HepG2 (cell line): ENCODE results near the gene ZC3H18. TPM values are rescaled to one million over a fixed set of nuclear protein-coding genes. Genes with fewer than 3 reads are reported as not detected.

Experiments
- EEA1 ChIP-seq: sonication (generic); formaldehyde crosslinking; IDR thresholded peaks from 2 replicates; pipeline ENCODE4 v1.5.1; 2020; ENCODE audit warnings: mild to moderate bottlenecking, missing genetic modification reagents, borderline replicate concordance
- GLMP ChIP-seq: sonication (generic); formaldehyde crosslinking; IDR thresholded peaks from 2 replicates; pipeline ENCODE4 v1.9.0; 2021; ENCODE audit warnings: missing genetic modification reagents, mild to moderate bottlenecking, borderline replicate concordance
- HNF1A ChIP-seq, 2 experiments: sonication (generic) in 1 of 2; formaldehyde crosslinking in 1 of 2; IDR thresholded peaks; 2 replicates each; pipeline versions ENCODE4 v1.4.0 to v1.6.1; 2016 to 2020; ENCODE audit warnings: borderline replicate concordance in 1 of 2, low read depth in 1 of 2, mild to moderate bottlenecking in 1 of 2, missing genetic modification reagents in 1 of 2
- IKZF1 ChIP-seq: fragments of 450-650 bp; IDR thresholded peaks from 2 replicates; pipeline ENCODE4 v1.7.1; 2016
- SETDB1 ChIP-seq: sonication (generic); formaldehyde crosslinking; IDR thresholded peaks from 2 replicates; pipeline ENCODE4 v1.5.1; 2020; ENCODE audit warnings: missing genetic modification reagents, mild to moderate bottlenecking, borderline replicate concordance
- SP2 ChIP-seq: sonication (generic); formaldehyde crosslinking; IDR thresholded peaks from 2 replicates; pipeline ENCODE4 v1.5.1; 2020; ENCODE audit warnings: mild to moderate bottlenecking, missing genetic modification reagents
- YY1 ChIP-seq: IDR thresholded peaks from 2 replicates; pipeline ENCODE4 v1.6.1; 2011; ENCODE audit warnings: low read length, low read depth, moderate library complexity, mild to moderate bottlenecking; ENCODE audit not compliant: insufficient read depth, insufficient replicate concordance
- ZGPAT ChIP-seq: IDR thresholded peaks from 2 replicates; pipeline ENCODE4 v1.6.1; 2016; ENCODE audit warnings: mild to moderate bottlenecking
- ZKSCAN8 ChIP-seq: IDR thresholded peaks from 2 replicates; pipeline ENCODE4 v1.6.1; 2016; ENCODE audit warnings: borderline replicate concordance, missing genetic modification reagents, missing compliant biosample characterization
- ZNF264 ChIP-seq: sonication (generic); formaldehyde crosslinking; IDR thresholded peaks from 2 replicates; pipeline ENCODE4 v1.4.0; 2020; ENCODE audit warnings: missing genetic modification reagents
- ZNF547 ChIP-seq: sonication (generic); formaldehyde crosslinking; IDR thresholded peaks from 2 replicates; pipeline ENCODE4 v1.5.1; 2020; ENCODE audit warnings: mild to moderate bottlenecking, missing genetic modification reagents
- ZNF710 ChIP-seq: sonication (generic); formaldehyde crosslinking; IDR thresholded peaks from 2 replicates; pipeline ENCODE4 v1.5.0; 2020; ENCODE audit warnings: mild to moderate bottlenecking, missing genetic modification reagents, borderline replicate concordance
- polyA plus RNA-seq, 8 experiments: library from polyadenylated mRNA; depleted of rRNA in 3 of 8; stranded (reverse) in 7 of 8; unstranded in 1 of 8; fragments of >200 nt; fragmentation: Illumina TruSeq in 4 of 8; extraction: Trizol in 4 of 8; gene quantifications; 2 replicates each; pipeline versions ENCODE4 v1.2.1 to v1.2.3, GENCODE V29; 2011 to 2016; ENCODE audit warnings: low read depth in 4 of 8, missing spikeins in 1 of 8, mixed read lengths in 1 of 8; ENCODE audit not compliant: insufficient read depth in 1 of 8
- total RNA-seq, 5 experiments: library from RNA; depleted of rRNA; stranded (reverse); fragments of >200 nt; fragmentation: Illumina TruSeq; extraction: Trizol; gene quantifications; 2 replicates each; pipeline ENCODE4 v1.2.3, GENCODE V29; 2016; ENCODE audit warnings: low read depth in 1 of 5
- TF ChIP-seq, protein P1 (sequence below): sonication (generic); formaldehyde crosslinking; conservative IDR thresholded peaks from 2 replicates; pipeline ENCODE4 v1.4.0; 2020; ENCODE audit warnings: missing genetic modification reagents

Gene ZC3H18
- total and polyA plus RNA-seq, 2 of the 13 experiments (the other 11 are each of a cell fraction or from before 2014, with no cell fraction given) = 11.2 to 27.4 TPM

DNA sequence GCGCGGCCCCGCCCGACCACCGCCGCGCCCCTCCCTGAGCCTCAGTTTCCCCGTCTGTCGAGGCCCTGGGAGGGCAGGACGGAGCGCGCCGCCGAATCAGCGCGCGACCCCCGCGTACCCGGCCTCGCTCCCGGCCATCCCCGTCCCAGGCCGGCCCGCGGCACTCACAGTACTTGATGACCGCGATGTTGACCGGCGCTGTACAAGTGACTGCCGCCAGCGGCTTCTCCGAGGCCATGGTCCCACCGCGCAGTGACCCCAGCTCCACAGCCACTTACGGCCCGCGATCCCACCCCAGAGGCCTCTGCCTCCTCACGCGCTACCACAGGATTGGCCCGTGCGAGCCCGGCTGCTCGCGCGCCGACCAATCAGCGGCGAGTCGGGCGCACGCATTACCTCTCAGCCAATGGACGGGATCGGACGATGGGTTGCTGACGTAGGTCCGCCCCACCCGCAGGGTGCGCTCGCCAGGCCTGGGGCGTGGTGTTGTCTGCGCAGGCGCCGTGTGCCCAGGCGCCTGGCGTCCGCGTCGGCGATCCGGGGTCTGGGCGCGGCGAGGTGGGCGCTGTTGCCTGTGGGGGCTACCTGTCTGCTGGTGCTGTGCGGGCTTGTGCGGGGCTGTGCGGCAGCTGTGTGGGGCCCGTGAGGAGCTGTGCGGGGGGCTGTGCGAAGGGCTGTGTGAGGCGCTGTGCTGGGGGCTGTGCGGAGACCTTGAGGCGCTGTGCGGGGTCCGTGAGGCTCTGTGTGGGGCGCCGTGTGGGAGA is 92.8 kb downstream of the ZC3H18 start, which contains the start of gene MVD (continued):
- TF ChIP-seq ZGPAT (CRISPR knock-in tag) (peak; percentile 87; the same call in 1 of the 2 replicates), HNF1A (IDR thresholded peaks at IDR 0.05; ENCODE audit: low read depth) (no peak), HNF1A (CRISPR knock-in tag; IDR thresholded peaks at IDR 0.05; ENCODE audit: borderline replicate concordance) (no peak; the same call in 1 of the 2 replicates), ZKSCAN8 (peak; percentile 61; the same call in 1 of the 2 replicates), EEA1 (CRISPR knock-in tag) (peak; percentile 66), SP2 (CRISPR knock-in tag) (peak; percentile 96), IKZF1 (no peak), GLMP (CRISPR knock-in tag) (no peak), SETDB1 (CRISPR knock-in tag) (no peak), YY1 (peak; percentile 85), ZNF264 (CRISPR knock-in tag) (0 out of 2 replicates have a peak, but pooled peaks have one; percentile 48), ZNF547 (peak; percentile 87), ZNF710 (CRISPR knock-in tag) (peak; percentile 58; the same call in 1 of the 2 replicates)
- TF ChIP-seq, protein P1, sequence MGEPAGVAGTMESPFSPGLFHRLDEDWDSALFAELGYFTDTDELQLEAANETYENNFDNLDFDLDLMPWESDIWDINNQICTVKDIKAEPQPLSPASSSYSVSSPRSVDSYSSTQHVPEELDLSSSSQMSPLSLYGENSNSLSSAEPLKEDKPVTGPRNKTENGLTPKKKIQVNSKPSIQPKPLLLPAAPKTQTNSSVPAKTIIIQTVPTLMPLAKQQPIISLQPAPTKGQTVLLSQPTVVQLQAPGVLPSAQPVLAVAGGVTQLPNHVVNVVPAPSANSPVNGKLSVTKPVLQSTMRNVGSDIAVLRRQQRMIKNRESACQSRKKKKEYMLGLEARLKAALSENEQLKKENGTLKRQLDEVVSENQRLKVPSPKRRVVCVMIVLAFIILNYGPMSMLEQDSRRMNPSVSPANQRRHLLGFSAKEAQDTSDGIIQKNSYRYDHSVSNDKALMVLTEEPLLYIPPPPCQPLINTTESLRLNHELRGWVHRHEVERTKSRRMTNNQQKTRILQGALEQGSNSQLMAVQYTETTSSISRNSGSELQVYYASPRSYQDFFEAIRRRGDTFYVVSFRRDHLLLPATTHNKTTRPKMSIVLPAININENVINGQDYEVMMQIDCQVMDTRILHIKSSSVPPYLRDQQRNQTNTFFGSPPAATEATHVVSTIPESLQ (CRISPR knock-in tag) = no peak; the same call in 1 of the 2 replicates
